Bone marrow (tissue), 2 donors: ENCODE results near the gene SHROOM3.

Source experiments
- DNase-seq, 2 donors: peaks; one replicate each; lab custom pipeline; 2025; lab: John Stamatoyannopoulos, UW

Gene SHROOM3

GRCh38 chr4:76540486-76540885 lies 105.5 kb downstream of the SHROOM3 start:
- DNase-seq, result no peak

- DNase-seq, result no peak
Measured at GRCh38 chr4:76543378-76543777, 108.3 kb downstream of the SHROOM3 start.

GRCh38 chr4:76544725-76545124 lies 109.7 kb downstream of the SHROOM3 start:
- DNase-seq, result no peak

- no peak for DNase-seq
Measured at GRCh38 chr4:76545226-76545884, 110.3 kb downstream of the SHROOM3 start.

- no peak for DNase-seq
Measured at GRCh38 chr4:76546327-76546726, 111.3 kb downstream of the SHROOM3 start.

GRCh38 chr4:76546759-76547742 lies 112.0 kb downstream of the SHROOM3 start:
- no peak for DNase-seq

GRCh38 chr4:76548704-76549103 lies 113.7 kb downstream of the SHROOM3 start:
- no peak for DNase-seq

- no peak for DNase-seq
Measured at GRCh38 chr4:76549765-76550164, 114.7 kb downstream of the SHROOM3 start.

GRCh38 chr4:76550966-76551780 lies 116.1 kb downstream of the SHROOM3 start:
- DNase-seq, result no peak

GRCh38 chr4:76554630-76555029 lies 119.6 kb downstream of the SHROOM3 start:
- no peak for DNase-seq

GRCh38 chr4:76556452-76556851 lies 121.4 kb downstream of the SHROOM3 start:
- no peak for DNase-seq

GRCh38 chr4:76558396-76559235 lies 123.6 kb downstream of the SHROOM3 start:
- DNase-seq, result no peak

- no peak for DNase-seq
Measured at GRCh38 chr4:76559236-76560071, 124.4 kb downstream of the SHROOM3 start.

- DNase-seq, result no peak
Measured at GRCh38 chr4:76562161-76562560, 127.1 kb downstream of the SHROOM3 start.

- no peak for DNase-seq
Measured at GRCh38 chr4:76562836-76563453, 127.9 kb downstream of the SHROOM3 start.

GRCh38 chr4:76563454-76564122 lies 128.6 kb downstream of the SHROOM3 start:
- no peak for DNase-seq

GRCh38 chr4:76564123-76564915 lies 129.3 kb downstream of the SHROOM3 start:
- DNase-seq, result no peak

- DNase-seq, result no peak
Measured at GRCh38 chr4:76568262-76568661, 133.2 kb downstream of the SHROOM3 start.

GRCh38 chr4:76569225-76569624 lies 134.2 kb downstream of the SHROOM3 start:
- no peak for DNase-seq
